Suprapubic skin (tissue), 4 donors: ENCODE measurements around the gene DCST2. TPM values are rescaled to one million over a fixed set of nuclear protein-coding genes. Genes with fewer than 3 reads are reported as not detected.

Experiments
- DNase-seq, 2 donors: peaks; one replicate each; pipeline ENCODE4 v3.0.0-alpha.2; 2019; ENCODE audit warnings: low spot score in 2 of 2
- H3K27ac ChIP-seq: fragments of 200-600 bp; sonication (generic); one replicate; pipeline ENCODE4 v1.5.1; 2019
- H3K27me3 ChIP-seq: fragments of 200-600 bp; sonication (generic); one replicate; pipeline ENCODE4 v1.5.1; 2019
- H3K36me3 ChIP-seq: fragments of 200-600 bp; sonication (generic); one replicate; pipeline ENCODE4 v1.5.1; 2019
- H3K4me1 ChIP-seq: fragments of 200-600 bp; sonication (generic); one replicate; pipeline ENCODE4 v1.5.1; 2019
- H3K4me3 ChIP-seq: fragments of 200-600 bp; sonication (generic); one replicate; pipeline ENCODE4 v1.5.1; 2019; ENCODE audit warnings: mild to moderate bottlenecking
- H3K9me3 ChIP-seq: fragments of 200-600 bp; sonication (generic); one replicate; pipeline ENCODE4 v1.5.1; 2019
- EP300 ChIP-seq: sonication (generic); formaldehyde crosslinking; IDR thresholded peaks from one replicate; pipeline ENCODE4 v1.6.1; 2017; ENCODE audit warnings: antibody characterized with exemption
- POLR2A ChIP-seq, 2 donors: fragments of 450-650 bp; IDR thresholded peaks; one replicate each; pipeline ENCODE4 v1.6.1; 2017; ENCODE audit warnings: antibody characterized with exemption in 2 of 2, mild to moderate bottlenecking in 2 of 2, moderate library complexity in 2 of 2
- POLR2AphosphoS5 ChIP-seq, 3 donors: sonication (generic); formaldehyde crosslinking; IDR thresholded peaks; one replicate each; pipeline ENCODE4 v1.6.1; 2017; ENCODE audit warnings: antibody characterized with exemption in 3 of 3
- WGBS: methylation state at CpG from one replicate; pipeline ENCODE4 v1.1.5; 2018; 5-methylcytosine and 5-hydroxymethylcytosine counted together
- total RNA-seq, 4 donors: library from RNA; depleted of rRNA; stranded (reverse); fragments of >200 nt; gene quantifications; one replicate each; pipeline ENCODE4 v1.1.0, GENCODE V29; 2016
- TF ChIP-seq, protein P1 (sequence below), 2 donors: fragments of 200-600 bp in 1 of 2; fragments of 450-650 bp in 1 of 2; sonication (generic) in 1 of 2; IDR thresholded peaks; one replicate each; pipeline ENCODE4 v1.5.1; 2016 to 2019; ENCODE audit warnings: antibody characterized with exemption in 2 of 2, mild to moderate bottlenecking in 1 of 2, moderate library complexity in 1 of 2

Gene DCST2
- total RNA-seq, 4 donors from 2014 or later: 13.4 to 36.0 (median 14.5) TPM

DNA sequence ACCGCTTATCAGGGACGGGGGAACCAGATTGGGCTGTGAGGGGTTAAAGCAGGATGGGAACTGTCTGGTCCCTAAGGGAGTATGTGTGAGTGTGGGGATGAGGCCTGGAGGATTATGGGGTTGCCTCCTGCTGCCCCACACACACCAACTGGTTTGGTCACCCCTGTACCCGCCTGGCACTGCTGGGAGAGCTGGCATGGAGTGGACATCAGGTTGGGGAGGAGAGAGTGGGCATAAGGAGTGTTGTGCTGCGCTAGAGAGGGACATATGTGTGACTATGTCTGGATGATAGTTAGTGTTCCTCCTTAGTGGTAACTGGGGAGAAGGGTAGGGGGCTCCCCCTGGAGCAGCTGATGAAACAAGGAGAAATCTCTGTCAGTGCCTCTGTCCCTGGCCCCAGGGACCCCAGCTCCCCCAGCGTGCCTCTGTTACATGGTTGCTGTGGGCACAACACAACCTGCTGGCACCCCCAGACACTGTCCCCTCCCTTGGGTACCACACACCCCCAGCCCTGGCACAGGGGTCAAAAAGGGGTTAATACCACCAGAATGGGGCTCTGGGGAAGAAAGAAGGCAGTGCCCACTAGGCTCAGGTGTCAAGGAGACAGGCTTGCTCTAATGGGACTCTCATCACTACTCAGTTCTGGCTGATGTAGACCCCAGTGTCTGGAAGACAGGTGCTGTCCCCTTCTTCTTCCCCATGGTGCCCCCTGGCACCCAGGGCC, 29.1 kb downstream of the DCST2 start:
- peaks cover 66% of the 10 kb centered on the region for H3K4me1 ChIP-seq
- TF ChIP-seq, protein P1, sequence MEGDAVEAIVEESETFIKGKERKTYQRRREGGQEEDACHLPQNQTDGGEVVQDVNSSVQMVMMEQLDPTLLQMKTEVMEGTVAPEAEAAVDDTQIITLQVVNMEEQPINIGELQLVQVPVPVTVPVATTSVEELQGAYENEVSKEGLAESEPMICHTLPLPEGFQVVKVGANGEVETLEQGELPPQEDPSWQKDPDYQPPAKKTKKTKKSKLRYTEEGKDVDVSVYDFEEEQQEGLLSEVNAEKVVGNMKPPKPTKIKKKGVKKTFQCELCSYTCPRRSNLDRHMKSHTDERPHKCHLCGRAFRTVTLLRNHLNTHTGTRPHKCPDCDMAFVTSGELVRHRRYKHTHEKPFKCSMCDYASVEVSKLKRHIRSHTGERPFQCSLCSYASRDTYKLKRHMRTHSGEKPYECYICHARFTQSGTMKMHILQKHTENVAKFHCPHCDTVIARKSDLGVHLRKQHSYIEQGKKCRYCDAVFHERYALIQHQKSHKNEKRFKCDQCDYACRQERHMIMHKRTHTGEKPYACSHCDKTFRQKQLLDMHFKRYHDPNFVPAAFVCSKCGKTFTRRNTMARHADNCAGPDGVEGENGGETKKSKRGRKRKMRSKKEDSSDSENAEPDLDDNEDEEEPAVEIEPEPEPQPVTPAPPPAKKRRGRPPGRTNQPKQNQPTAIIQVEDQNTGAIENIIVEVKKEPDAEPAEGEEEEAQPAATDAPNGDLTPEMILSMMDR (IDR thresholded peaks at IDR 0.05): no peak
- TF ChIP-seq POLR2A (IDR thresholded peaks at IDR 0.05) (no peak), EP300 (no peak), POLR2AphosphoS5 (IDR thresholded peaks at IDR 0.05) (no peak)

DNA sequence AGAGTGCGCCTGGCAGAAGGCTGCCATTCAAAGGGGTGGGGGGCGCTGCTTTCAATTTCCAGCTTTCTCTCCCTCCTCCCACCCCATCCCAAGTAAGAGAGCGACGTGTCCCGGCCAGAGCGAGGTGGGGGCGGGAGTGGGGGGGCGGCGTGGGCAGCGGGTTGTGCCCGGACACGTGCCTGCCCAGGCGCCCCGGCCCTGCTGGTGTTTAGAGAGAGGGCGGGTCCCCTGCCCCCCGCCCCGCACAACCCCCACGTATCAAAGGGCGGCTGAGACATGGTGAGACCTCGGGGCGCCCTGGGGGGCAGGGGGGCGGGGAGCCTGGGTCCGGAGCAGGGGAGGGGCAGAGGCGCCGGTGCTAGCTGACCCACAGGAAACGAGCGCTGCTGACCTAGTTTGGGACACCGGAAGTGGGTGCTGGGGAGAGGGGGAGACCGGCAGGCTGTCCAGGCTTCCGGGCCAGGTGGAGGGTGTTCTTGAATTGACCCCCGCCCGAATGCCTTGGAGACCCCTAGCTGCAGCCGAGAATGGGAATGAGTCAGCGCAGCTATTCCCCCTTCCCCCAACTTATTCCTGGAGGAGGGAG, 29.7 kb downstream of the DCST2 start:
- no peak for DNase-seq
- TF ChIP-seq EP300: no peak
- TF ChIP-seq, protein P1 (IDR thresholded peaks at IDR 0.05): no peak
- WGBS: 1% methylated on average over 10 of the region's 34 CpGs
- peak overlapping the region; percentile 97 for H3K4me3 ChIP-seq
- peak overlapping the region; percentile 96 for H3K27ac ChIP-seq
- H3K4me1 ChIP-seq: peaks cover 71% of the 10 kb centered on the region
- no peaks in the 10 kb centered on the region for H3K36me3 ChIP-seq
- no peaks in the 10 kb centered on the region for H3K9me3 ChIP-seq
- H3K27me3 ChIP-seq: no peaks in the 10 kb centered on the region

More for the DNA sequence above, 29.1 kb downstream of the DCST2 start:
- 8% methylated on average over 5 of the region's 5 CpGs for WGBS
- no peak for DNase-seq
- Histone ChIP-seq H3K27ac (peak overlapping the region; percentile 96), H3K27me3 (no peaks in the 10 kb centered on the region), H3K36me3 (no peaks in the 10 kb centered on the region), H3K4me3 (peak overlapping the region; percentile 97), H3K9me3 (no peaks in the 10 kb centered on the region)

DNA sequence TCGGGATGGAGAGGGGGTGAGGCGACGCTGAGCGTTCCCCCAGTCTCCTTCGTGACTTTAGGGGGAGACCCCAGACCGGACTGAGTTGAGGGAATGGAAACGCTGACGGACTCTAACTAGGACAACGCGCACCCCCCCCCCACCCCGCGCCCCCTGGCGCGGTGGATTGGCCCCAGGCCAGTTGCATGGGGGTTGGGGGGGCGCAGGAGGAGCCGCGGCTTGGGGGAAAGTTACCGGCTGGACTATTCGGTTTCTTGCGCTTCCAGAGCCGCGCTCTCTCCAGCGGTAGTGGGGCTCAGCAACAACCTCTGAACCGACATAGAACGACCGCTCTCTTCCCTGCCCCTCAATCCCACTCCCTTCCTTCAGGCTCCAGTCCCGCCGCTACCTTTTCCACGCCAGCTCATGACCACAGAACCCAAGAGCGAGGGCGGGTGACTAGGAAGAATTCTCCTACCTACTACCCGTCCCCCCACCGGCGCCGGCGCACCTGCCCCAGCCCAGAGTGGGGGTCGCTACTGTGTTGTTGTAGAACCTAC, 30.3 kb downstream of the DCST2 start:
- peaks cover 71% of the 10 kb centered on the region for H3K4me1 ChIP-seq

DNA sequence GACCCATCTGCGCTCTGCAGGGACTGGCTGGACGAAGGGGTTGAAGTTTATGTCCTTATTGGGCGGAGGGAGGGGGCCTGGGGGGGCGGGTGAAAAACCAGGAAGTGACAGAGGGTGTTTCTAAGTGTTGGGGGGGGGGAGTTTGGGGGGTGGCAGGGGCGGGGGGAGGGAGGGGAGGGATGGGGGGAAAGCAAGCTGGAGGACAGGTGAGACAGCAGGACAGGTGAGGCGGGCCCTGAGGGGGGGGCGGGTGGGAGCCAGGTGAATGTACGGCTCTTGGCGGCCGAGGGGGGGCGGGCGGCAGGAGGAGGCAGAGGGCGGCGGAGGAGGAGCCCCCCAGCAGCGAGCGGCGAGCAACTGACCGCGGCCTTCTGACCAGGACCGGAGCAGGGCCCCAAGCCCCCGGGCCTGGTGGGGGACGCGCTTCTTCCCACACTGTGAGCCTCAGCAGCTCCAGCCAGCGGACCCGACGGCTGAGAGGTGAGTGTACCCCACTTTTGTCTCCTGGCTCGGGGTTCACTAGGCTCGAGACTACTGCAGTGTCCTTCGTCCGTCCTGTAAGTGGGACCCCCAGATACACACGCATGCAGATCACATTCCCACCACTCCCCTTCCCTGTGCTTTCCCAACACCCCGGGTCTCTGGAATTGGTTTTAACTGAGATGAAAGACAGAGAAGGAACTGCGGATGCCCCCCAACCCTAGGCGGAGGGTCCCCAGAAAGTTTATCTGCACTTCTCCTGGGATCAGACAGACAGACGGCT, 30.9 kb downstream of the DCST2 start, which contains the start of gene ZBTB7B:
Gene ZBTB7B, plus strand, starts transcription at position 339 of the 763 bp plus-strand sequence. CDS start 11,859 bp downstream, outside the sequence.
- Histone ChIP-seq H3K36me3 (no peaks in the 10 kb centered on the region), H3K27ac (peak within 1 kb of the TSS; percentile 96), H3K4me1 (peaks cover 67% of the 10 kb centered on the region), H3K9me3 (no peaks in the 10 kb centered on the region), H3K4me3 (peak within 1 kb of the TSS; percentile 97), H3K27me3 (no peaks in the 10 kb centered on the region)
- WGBS: 1% methylated on average over 24 of the region's 35 CpGs
- DNase-seq: no peak
- TF ChIP-seq EP300 (no peak), POLR2AphosphoS5 (IDR thresholded peaks at IDR 0.05) (no peak)

More for the DNA sequence above, 30.3 kb downstream of the DCST2 start:
- Histone ChIP-seq H3K27me3 (no peaks in the 10 kb centered on the region), H3K36me3 (no peaks in the 10 kb centered on the region), H3K4me3 (peak overlapping the region; percentile 97), H3K27ac (peak overlapping the region; percentile 96), H3K9me3 (no peaks in the 10 kb centered on the region)
- no peak for DNase-seq
- 0% methylated on average over 21 of the region's 37 CpGs for WGBS
- no peak for TF ChIP-seq EP300
- TF ChIP-seq POLR2AphosphoS5 (IDR thresholded peaks at IDR 0.05): no peak
- no peak for TF ChIP-seq POLR2A (IDR thresholded peaks at IDR 0.05)
- TF ChIP-seq, protein P1 (IDR thresholded peaks at IDR 0.05): no peak

DNA sequence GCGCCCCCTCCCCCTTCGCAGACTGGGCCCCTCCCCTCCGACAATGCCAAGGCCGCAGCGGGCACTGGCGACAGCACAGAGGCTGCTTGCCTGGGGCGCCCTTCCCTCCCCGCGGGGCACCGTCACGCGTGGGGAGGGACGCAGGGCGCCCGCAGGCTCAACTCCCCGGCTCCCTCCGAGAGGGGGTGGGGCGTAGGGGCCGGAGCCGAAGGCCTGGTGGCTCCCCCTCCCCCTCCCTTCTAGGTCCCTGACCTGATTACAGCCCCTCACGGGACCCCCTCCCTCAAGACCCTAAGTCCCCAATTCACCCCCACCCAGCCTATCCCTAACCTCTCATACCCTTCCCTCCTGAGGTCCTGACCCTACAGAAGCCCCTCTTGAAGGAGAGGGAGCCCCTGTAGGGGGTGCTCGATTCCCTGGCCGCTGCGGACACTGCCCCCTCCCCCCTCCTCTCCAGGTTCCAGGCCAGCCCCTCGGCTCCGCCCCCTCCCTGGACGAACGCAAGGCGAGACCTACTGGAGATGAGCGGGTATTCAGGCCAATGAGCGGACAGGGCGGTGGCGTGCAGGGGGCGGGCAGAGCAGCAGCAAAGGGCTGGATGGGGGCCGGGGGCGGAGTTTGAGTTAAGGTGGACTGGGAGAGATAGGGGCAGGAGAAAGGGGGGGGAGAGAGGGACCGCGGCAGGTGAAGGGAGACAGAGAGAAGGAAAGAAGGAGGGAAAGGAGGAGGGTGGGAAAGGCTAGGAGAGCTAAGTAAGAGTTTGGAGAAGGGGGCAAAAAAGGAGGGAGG, 31.7 kb downstream of the DCST2 start:
- DNase-seq: peak; percentile 100
- WGBS: 2% methylated on average over 33 of the region's 38 CpGs
- H3K4me3 ChIP-seq: peak overlapping the region; percentile 97
- no peaks in the 10 kb centered on the region for H3K27me3 ChIP-seq
- H3K27ac ChIP-seq: peak overlapping the region; percentile 96
- H3K36me3 ChIP-seq: no peaks in the 10 kb centered on the region
- H3K4me1 ChIP-seq: peaks cover 59% of the 10 kb centered on the region
- H3K9me3 ChIP-seq: no peaks in the 10 kb centered on the region
- TF ChIP-seq, protein P1 (IDR thresholded peaks at IDR 0.05): peak; percentile 7 to 29
- TF ChIP-seq POLR2AphosphoS5 (IDR thresholded peaks at IDR 0.05) (peak in 1 of 3 donors; percentile 21), POLR2A (IDR thresholded peaks at IDR 0.05) (no peak), EP300 (no peak)
